GM10847 (cell line): ENCODE measurements around the gene IGSF9B.

ENCODE experiments used
- POLR2A ChIP-seq: IDR thresholded peaks from 2 replicates; pipeline ENCODE4 v1.6.1; 2011; ENCODE audit not compliant: insufficient read length; ENCODE audit errors: extremely low read depth

Gene IGSF9B

GRCh38 chr11:133967599-133968238, 11.0 kb upstream of the IGSF9B start:
- TF ChIP-seq POLR2A = no peak

GRCh38 chr11:133966921-133967598, 10.3 kb upstream of the IGSF9B start:
- TF ChIP-seq POLR2A = no peak

- TF ChIP-seq POLR2A = no peak
Observed at GRCh38 chr11:133966172-133966651, 9.4 kb upstream of the IGSF9B start.

- TF ChIP-seq POLR2A = no peak
Observed at GRCh38 chr11:133965031-133965601, 8.3 kb upstream of the IGSF9B start.

GRCh38 chr11:133964356-133964755, 7.6 kb upstream of the IGSF9B start:
- TF ChIP-seq POLR2A = no peak

- TF ChIP-seq POLR2A = no peak
Observed at GRCh38 chr11:133961890-133962289, 5.1 kb upstream of the IGSF9B start.

GRCh38 chr11:133957900-133958299, 1.1 kb upstream of the IGSF9B start:
- no peak for TF ChIP-seq POLR2A

- no peak for TF ChIP-seq POLR2A
Observed at GRCh38 chr11:133955945-133956421, 785 bp downstream of the IGSF9B start.

GRCh38 chr11:133955081-133955891, 1.5 kb downstream of the IGSF9B start:
- no peak for TF ChIP-seq POLR2A

GRCh38 chr11:133953999-133954398, 2.8 kb downstream of the IGSF9B start:
- no peak for TF ChIP-seq POLR2A

- no peak for TF ChIP-seq POLR2A
Observed at GRCh38 chr11:133953547-133953946, 3.2 kb downstream of the IGSF9B start.

GRCh38 chr11:133952199-133953190, 4.3 kb downstream of the IGSF9B start:
- no peak for TF ChIP-seq POLR2A

- TF ChIP-seq POLR2A = no peak
Observed at GRCh38 chr11:133951327-133952198, 5.2 kb downstream of the IGSF9B start.
